Measurements from ENCODE around the gene L2HGDH. TPM values are rescaled to one million over a fixed set of nuclear protein-coding genes. Genes with fewer than 3 reads are reported as not detected.

The L2HGDH gene
- total RNA-seq, 2 donors from 2014 or later = 3.4 to 4.9 TPM

GRCh38 chr14:50233166-50233950, 78.7 kb downstream of the L2HGDH start:
- ATAC-seq (no peak), DNase-seq (no peak)
- no peaks in the 10 kb centered on the region for H3K36me3 ChIP-seq (replicated peaks in 1 of 2; ENCODE audit: insufficient read depth in 1 of 2, low read depth in 2 of 2)
- H3K4me3 ChIP-seq = no peak overlapping the region
- no peaks in the 10 kb centered on the region for H3K9me3 ChIP-seq
- no peak for TF ChIP-seq CTCF (IDR thresholded peaks at IDR 0.05)
- TF ChIP-seq POLR2A (IDR thresholded peaks at IDR 0.05) = no peak
- no peaks in the 10 kb centered on the region for H3K27me3 ChIP-seq
- peaks cover 22% of the 10 kb centered on the region for H3K4me1 ChIP-seq
- no peak overlapping the region for H3K27ac ChIP-seq
- intact Hi-C loops (cut with DNase I) = no loop called here
- 71 to 74% methylated on average over 14 of the region's 14 CpGs for WGBS, 2 donors

GRCh38 chr14:50232276-50232642, 79.8 kb downstream of the L2HGDH start:
- Histone ChIP-seq H3K4me3 (peak overlapping the region in 1 of 2 donors; percentile 64), H3K4me1 (peaks cover 31% of the 10 kb centered on the region), H3K27me3 (no peaks in the 10 kb centered on the region), H3K9me3 (no peaks in the 10 kb centered on the region), H3K36me3 (replicated peaks in 1 of 2; ENCODE audit: insufficient read depth in 1 of 2, low read depth in 2 of 2) (no peaks in the 10 kb centered on the region), H3K27ac (peak overlapping the region; percentile 94 to 99 (median 96))
- DNase-seq (no peak), ATAC-seq (no peak)
- intact Hi-C loops (cut with DNase I) = no loop called here
- WGBS, 2 donors = 34 to 40% methylated on average over 13 of the region's 13 CpGs
- TF ChIP-seq CTCF (IDR thresholded peaks at IDR 0.05) (no peak), POLR2A (IDR thresholded peaks at IDR 0.05) (no peak)

GRCh38 chr14:50231475-50232275, 80.4 kb downstream of the L2HGDH start, which contains the start of gene SOS2:
Gene SOS2 (minus strand): TSS chr14:50231578. CDS start chr14:50231283, 295 bp downstream.
- H3K9me3 ChIP-seq = no peaks in the 10 kb centered on the region
- intact Hi-C loops (cut with DNase I) = no loop called here
- H3K27ac ChIP-seq = peak within 1 kb of the TSS; percentile 94 to 99 (median 96)
- peaks cover 36% of the 10 kb centered on the region for H3K4me1 ChIP-seq
- no peaks in the 10 kb centered on the region for H3K27me3 ChIP-seq
- 0 to 1% methylated on average over 15 to 62 of the region's 90 CpGs for WGBS, 2 donors
- peak in 1 of 7 experiments; percentile 22 for TF ChIP-seq CTCF (IDR thresholded peaks at IDR 0.05)
- peak; percentile 83 to 85 (median 84) for TF ChIP-seq POLR2A (IDR thresholded peaks at IDR 0.05)
- H3K4me3 ChIP-seq = peak within 1 kb of the TSS; percentile 64 to 81
- H3K36me3 ChIP-seq (replicated peaks in 1 of 2; ENCODE audit: insufficient read depth in 1 of 2, low read depth in 2 of 2) = no peaks in the 10 kb centered on the region
- peak; percentile 84 to 90 (median 88) for DNase-seq
- peak; percentile 93 for ATAC-seq

- peaks cover 44% of the 10 kb centered on the region for H3K4me1 ChIP-seq
- peak overlapping the region; percentile 94 to 99 (median 96) for H3K27ac ChIP-seq
- intact Hi-C loops (cut with DNase I) = no loop called here
- H3K4me3 ChIP-seq = peak overlapping the region in 1 of 2 donors; percentile 34
- TF ChIP-seq POLR2A (IDR thresholded peaks at IDR 0.05) (peak in 1 of 3 donors; percentile 34), CTCF (IDR thresholded peaks at IDR 0.05) (no peak)
- no peaks in the 10 kb centered on the region for H3K9me3 ChIP-seq
- ATAC-seq (peak; percentile 48), DNase-seq (peak; percentile 50 to 65 (median 58))
- H3K27me3 ChIP-seq = no peaks in the 10 kb centered on the region
- H3K36me3 ChIP-seq (replicated peaks in 1 of 2; ENCODE audit: insufficient read depth in 1 of 2, low read depth in 2 of 2) = no peaks in the 10 kb centered on the region
- 0 to 1% methylated on average over 16 to 47 of the region's 64 CpGs for WGBS, 2 donors
Observed at GRCh38 chr14:50230701-50231474, 81.1 kb downstream of the L2HGDH start.
